PC-3 (cell line): Measurements from ENCODE around the gene CROT.

Experiments used
- EZH2 ChIP-seq: fragments of 300-600 bp; sonication (generic); IDR thresholded peaks from one replicate; pipeline ENCODE4 v1.6.1; 2017; ENCODE audit warnings: antibody characterized with exemption, mild to moderate bottlenecking, low read length; ENCODE audit not compliant: unreplicated experiment
- TF ChIP-seq, protein P1 (sequence below): fragments of 300-600 bp; sonication (generic); conservative IDR thresholded peaks from 2 replicates; pipeline ENCODE4 v1.5.1; 2017; ENCODE audit warnings: antibody characterized with exemption, low read depth, mild to moderate bottlenecking, low read length

DNA sequence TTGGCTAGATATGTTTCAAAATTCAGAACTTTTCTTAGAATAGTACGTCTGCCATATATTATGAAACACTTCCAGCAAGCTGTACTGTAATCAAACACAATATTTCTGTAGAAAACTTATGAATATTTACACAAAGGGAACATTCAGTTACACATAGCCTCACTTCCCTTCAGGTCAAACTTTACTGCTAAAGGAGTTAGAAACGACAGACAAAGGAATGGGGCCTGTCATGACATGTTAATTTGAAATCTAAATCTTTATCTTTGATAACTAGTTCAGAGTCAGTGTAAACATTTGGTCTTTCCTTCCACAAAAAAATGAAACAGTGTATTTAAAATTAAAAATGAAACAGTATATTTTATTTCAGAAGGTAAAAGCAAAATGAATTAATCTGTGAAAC lies 1.0 kb upstream of the CROT start:
- TF ChIP-seq, protein P1, sequence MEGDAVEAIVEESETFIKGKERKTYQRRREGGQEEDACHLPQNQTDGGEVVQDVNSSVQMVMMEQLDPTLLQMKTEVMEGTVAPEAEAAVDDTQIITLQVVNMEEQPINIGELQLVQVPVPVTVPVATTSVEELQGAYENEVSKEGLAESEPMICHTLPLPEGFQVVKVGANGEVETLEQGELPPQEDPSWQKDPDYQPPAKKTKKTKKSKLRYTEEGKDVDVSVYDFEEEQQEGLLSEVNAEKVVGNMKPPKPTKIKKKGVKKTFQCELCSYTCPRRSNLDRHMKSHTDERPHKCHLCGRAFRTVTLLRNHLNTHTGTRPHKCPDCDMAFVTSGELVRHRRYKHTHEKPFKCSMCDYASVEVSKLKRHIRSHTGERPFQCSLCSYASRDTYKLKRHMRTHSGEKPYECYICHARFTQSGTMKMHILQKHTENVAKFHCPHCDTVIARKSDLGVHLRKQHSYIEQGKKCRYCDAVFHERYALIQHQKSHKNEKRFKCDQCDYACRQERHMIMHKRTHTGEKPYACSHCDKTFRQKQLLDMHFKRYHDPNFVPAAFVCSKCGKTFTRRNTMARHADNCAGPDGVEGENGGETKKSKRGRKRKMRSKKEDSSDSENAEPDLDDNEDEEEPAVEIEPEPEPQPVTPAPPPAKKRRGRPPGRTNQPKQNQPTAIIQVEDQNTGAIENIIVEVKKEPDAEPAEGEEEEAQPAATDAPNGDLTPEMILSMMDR: no peak
- TF ChIP-seq EZH2: no peak
